HCT116 (cell line): ENCODE measurements around the gene KIF5C. TPM values are rescaled to one million over a fixed set of nuclear protein-coding genes. Genes with fewer than 3 reads are reported as not detected.

ENCODE experiments used
- ATAC-seq: fragments of 200-7000 bp; cut with Tn5 transposase; 2 replicates; pipeline ENCODE4 v1.9.1; 2020; ENCODE audit warnings: mild to moderate bottlenecking, moderate library complexity
- BruUV-seq: library from RNA; stranded (reverse); fragments of 400-500 nt; replicated peaks from 2 replicates; lab custom pipeline; 2021; lab: Mats Ljungman, UMichigan
- CTCF ChIA-PET: fragments of 300-600 bp; sonication (Branson Sonifier 250); formaldehyde crosslinking; loops from one replicate; lab custom pipeline; 2021; ENCODE audit warnings: antibody characterized with exemption; lab: Charles Lee
- POLR2A ChIA-PET: fragments of 300-600, 350-600 bp; sonication (Branson Sonifier 250); formaldehyde crosslinking; loops from one replicate; lab custom pipeline; 2021; ENCODE audit warnings: antibody characterized with exemption; lab: Charles Lee
- RAD21 ChIA-PET, 2 experiments: fragments of 300-600 bp; sonication (Branson Sonifier 250); formaldehyde crosslinking; loops; one replicate each; lab custom pipeline; 2023; ENCODE audit warnings: low total read pairs in 2 of 2; ENCODE audit not compliant: uncharacterized antibody in 2 of 2, unreplicated experiment in 2 of 2, low non-redundant PET in 1 of 2; lab: Charles Lee
- DNase-seq: peaks from one replicate; pipeline ENCODE4 v3.0.0-alpha.2; 2010; ENCODE audit warnings: low read depth, low spot score
- H2AFZ ChIP-seq: fragments of 200-600 bp; shearing (Covaris generic), sonication (generic); 2 replicates; pipeline ENCODE4 v1.6.1; 2017; ENCODE audit warnings: low read depth, mixed run types, mixed read lengths, antibody characterized with exemption, low read length; ENCODE audit not compliant: poor library complexity, severe bottlenecking
- H3K27ac ChIP-seq: 2 replicates; pipeline ENCODE4 v1.5.1; 2012; ENCODE audit warnings: low read depth, low read length
- H3K27me3 ChIP-seq: fragments of 200-600 bp; sonication (generic); 2 replicates; pipeline ENCODE4 v1.6.1; 2016; ENCODE audit warnings: mixed run types, low read length, mixed read lengths; ENCODE audit not compliant: insufficient read depth
- H3K36me3 ChIP-seq, 2 experiments: fragments of 200-500 bp in 1 of 2; fragments of 200-600 bp in 1 of 2; sonication (Bioruptor generic) in 1 of 2; sonication (generic) in 1 of 2; 2 replicates each; pipeline versions ENCODE4 v1.5.1 to v1.6.1; 2014 to 2016; ENCODE audit warnings: low read length in 2 of 2, inconsistent platforms in 1 of 2, mixed read lengths in 1 of 2, mixed run types in 1 of 2; ENCODE audit not compliant: insufficient read depth in 2 of 2, control insufficient read depth in 1 of 2
- H3K4me1 ChIP-seq, 2 experiments: fragments of 200-600 bp in 1 of 2; sonication (generic) in 1 of 2; 2 replicates each; pipeline versions ENCODE4 v1.5.1 to v1.6.1; 2012 to 2017; ENCODE audit warnings: low read length in 2 of 2, inconsistent platforms in 1 of 2, mild to moderate bottlenecking in 1 of 2, mixed read lengths in 1 of 2, mixed run types in 1 of 2, moderate library complexity in 1 of 2; ENCODE audit not compliant: insufficient read depth in 2 of 2, control insufficient read depth in 1 of 2
- H3K4me2 ChIP-seq: fragments of 200-600 bp; sonication (generic); 2 replicates; pipeline ENCODE4 v1.6.1; 2017; ENCODE audit warnings: mixed run types, low read length, mixed read lengths
- H3K4me3 ChIP-seq, 2 experiments: fragments of 200-600 bp in 1 of 2; sonication (generic) in 1 of 2; replicated peaks in 1 of 2; 2 replicates each; pipeline ENCODE4 v1.5.1; 2011 to 2016; ENCODE audit warnings: low read length in 2 of 2, control low read depth in 1 of 2, low read depth in 1 of 2, mild to moderate bottlenecking in 1 of 2, mixed read lengths in 1 of 2, mixed run types in 1 of 2
- H3K79me2 ChIP-seq: fragments of 200-600 bp; sonication (generic); 2 replicates; pipeline ENCODE4 v1.6.1; 2017; ENCODE audit warnings: mild to moderate bottlenecking, mixed run types, low read length, moderate library complexity, mixed read lengths; ENCODE audit not compliant: insufficient read depth
- H3K9ac ChIP-seq: fragments of 200-600 bp; sonication (generic); 2 replicates; pipeline ENCODE4 v1.6.1; 2016; ENCODE audit warnings: low read length, mixed read lengths
- H3K9me2 ChIP-seq: fragments of 200-600 bp; sonication (generic), shearing (Covaris generic); 2 replicates; pipeline ENCODE4 v1.6.1; 2017; ENCODE audit warnings: mixed run types, mild to moderate bottlenecking, moderate library complexity; ENCODE audit not compliant: insufficient read depth
- H3K9me3 ChIP-seq, 2 experiments: fragments of 200-500 bp in 1 of 2; fragments of 200-600 bp in 1 of 2; sonication (Bioruptor generic) in 1 of 2; sonication (generic) in 1 of 2; 2 replicates each; pipeline ENCODE4 v1.6.1; 2014 to 2017; ENCODE audit warnings: low read length in 2 of 2, mixed read lengths in 2 of 2, inconsistent platforms in 1 of 2, low read depth in 1 of 2, mild to moderate bottlenecking in 1 of 2, mixed run types in 1 of 2, moderate library complexity in 1 of 2; ENCODE audit not compliant: control insufficient read depth in 1 of 2, insufficient read depth in 1 of 2
- H4K20me1 ChIP-seq: fragments of 200-600 bp; sonication (generic), shearing (Covaris generic); 2 replicates; pipeline ENCODE4 v1.6.1; 2017; ENCODE audit warnings: mixed run types, mild to moderate bottlenecking, moderate library complexity; ENCODE audit not compliant: insufficient read depth
- ATF3 ChIP-seq: IDR thresholded peaks from 2 replicates; pipeline ENCODE4 v1.6.1; 2012
- CBX3 ChIP-seq: IDR thresholded peaks from 2 replicates; pipeline ENCODE4 v1.6.1; 2012; ENCODE audit warnings: low read depth
- ELF1 ChIP-seq: IDR thresholded peaks from 2 replicates; pipeline ENCODE4 v1.6.1; 2012; ENCODE audit warnings: low read depth, borderline replicate concordance
- EZH2phosphoT487 ChIP-seq: fragments of 200-600 bp; IDR thresholded peaks from 2 replicates; pipeline ENCODE4 v1.6.1; 2018; ENCODE audit warnings: antibody characterized with exemption, borderline replicate concordance
- MAX ChIP-seq: IDR thresholded peaks from 2 replicates; pipeline ENCODE4 v1.6.1; 2012
- POLR2A ChIP-seq: IDR thresholded peaks from 2 replicates; pipeline ENCODE4 v1.7.0; 2011; ENCODE audit warnings: borderline replicate concordance; ENCODE audit not compliant: insufficient read depth, insufficient read length; ENCODE audit errors: extremely low read depth
- SP1 ChIP-seq: IDR thresholded peaks from 2 replicates; pipeline ENCODE4 v1.6.1; 2012; ENCODE audit warnings: low read depth
- TCF7L2 ChIP-seq: IDR thresholded peaks from 2 replicates; pipeline ENCODE4 v1.7.0; 2011; ENCODE audit warnings: borderline replicate concordance, inconsistent platforms; ENCODE audit not compliant: insufficient read depth, insufficient read length; ENCODE audit errors: extremely low read depth
- YY1 ChIP-seq: IDR thresholded peaks from 2 replicates; pipeline ENCODE4 v1.6.1; 2011; ENCODE audit warnings: low read length, low read depth, moderate library complexity, mild to moderate bottlenecking; ENCODE audit not compliant: insufficient replicate concordance; ENCODE audit errors: extremely low read depth
- ZBTB33 ChIP-seq: IDR thresholded peaks from 2 replicates; pipeline ENCODE4 v1.6.1; 2011; ENCODE audit warnings: mild to moderate bottlenecking, low read length, moderate library complexity; ENCODE audit not compliant: insufficient replicate concordance; ENCODE audit errors: extremely low read depth
- intact Hi-C: fragments of 100-400 bp; cut with micrococcal nuclease; formaldehyde crosslinking; loops from 2 replicates; pipeline ENCODE4 v1.10.0; 2022
- total RNA-seq: library from RNA; stranded (reverse); gene quantifications from one replicate; pipeline ENCODE4 v1.2.1, GENCODE V29; 2021; ENCODE audit not compliant: unreplicated experiment

Gene KIF5C
- total RNA-seq, 1 experiment from 2014 or later = 6.5 TPM

- H3K4me2 ChIP-seq = no peak overlapping the region
- H3K4me3 ChIP-seq = no peak overlapping the region
- RAD21 ChIA-PET = no interaction called here
- H3K36me3 ChIP-seq = no peaks in the 10 kb centered on the region
- H3K9ac ChIP-seq = no peak overlapping the region
- TF ChIP-seq SP1 (no peak), YY1 (no peak), ELF1 (no peak), MAX (no peak), POLR2A (no peak), ZBTB33 (no peak), EZH2phosphoT487 (no peak), CBX3 (no peak), TCF7L2 (no peak), ATF3 (no peak)
- CTCF ChIA-PET = no interaction called here
- H4K20me1 ChIP-seq = no peaks in the 10 kb centered on the region
- ATAC-seq (no peak), DNase-seq (no peak)
- intact Hi-C loops = no loop called here
- no peaks in the 10 kb centered on the region for H3K79me2 ChIP-seq
- BruUV-seq = no TSS peak
- no peaks in the 10 kb centered on the region for H3K9me3 ChIP-seq
- H3K4me1 ChIP-seq = no peaks in the 10 kb centered on the region
- no peak overlapping the region for H3K27ac ChIP-seq
- POLR2A ChIA-PET = no interaction called here
- no peak overlapping the region for H2AFZ ChIP-seq
- H3K9me2 ChIP-seq = no peaks in the 10 kb centered on the region
- H3K27me3 ChIP-seq = no peaks in the 10 kb centered on the region
These were observed 8.9 kb upstream of the KIF5C start for GRCh38 chr2:148866091-148866490.
